ENCODE measurements around the gene FLVCR2.

The FLVCR2 gene

GRCh38 chr14:75553761-75554364 is 24.6 kb upstream of the FLVCR2 start:
- DNase-seq (ENCODE audit: low spot score) (no peak), ATAC-seq (ENCODE audit: low read depth) (no peak; the same call in 2 of the 3 replicates)
- TF ChIP-seq CTCF (IDR thresholded peaks at IDR 0.05; ENCODE audit: poor library complexity, severe bottlenecking): no peak
- Histone ChIP-seq H3K4me1 (ENCODE audit: insufficient read depth, poor library complexity, severe bottlenecking) (peaks cover 23% of the 10 kb centered on the region), H3K9me3 (ENCODE audit: severe bottlenecking) (no peaks in the 10 kb centered on the region), H3K27me3 (ENCODE audit: insufficient read depth, poor library complexity, severe bottlenecking) (no peaks in the 10 kb centered on the region), H3K36me3 (ENCODE audit: low read depth) (no peaks in the 10 kb centered on the region), H3K4me3 (ENCODE audit: severe bottlenecking) (no peak overlapping the region), H3K27ac (ENCODE audit: poor library complexity, severe bottlenecking) (peak overlapping the region; percentile 38)

- no peak for DNase-seq (ENCODE audit: low spot score)
Measured at GRCh38 chr14:75554482-75554881, 23.9 kb upstream of the FLVCR2 start.

GRCh38 chr14:75558440-75558839 is 20.0 kb upstream of the FLVCR2 start:
- Histone ChIP-seq H3K27me3 (ENCODE audit: insufficient read depth, poor library complexity, severe bottlenecking) (no peaks in the 10 kb centered on the region), H3K4me3 (ENCODE audit: severe bottlenecking) (no peak overlapping the region), H3K27ac (ENCODE audit: poor library complexity, severe bottlenecking) (peak overlapping the region; percentile 78), H3K9me3 (ENCODE audit: severe bottlenecking) (no peaks in the 10 kb centered on the region), H3K4me1 (ENCODE audit: insufficient read depth, poor library complexity, severe bottlenecking) (peaks cover 42% of the 10 kb centered on the region), H3K36me3 (ENCODE audit: low read depth) (no peaks in the 10 kb centered on the region)
- ATAC-seq (ENCODE audit: low read depth) (no peak), DNase-seq (ENCODE audit: low spot score) (no peak)
- no peak for TF ChIP-seq CTCF (IDR thresholded peaks at IDR 0.05; ENCODE audit: poor library complexity, severe bottlenecking)

More at GRCh38 chr14:75554482-75554881, 23.9 kb upstream of the FLVCR2 start:
- Histone ChIP-seq H3K27ac (ENCODE audit: poor library complexity, severe bottlenecking) (peak overlapping the region; percentile 38), H3K9me3 (ENCODE audit: severe bottlenecking) (no peaks in the 10 kb centered on the region), H3K4me3 (ENCODE audit: severe bottlenecking) (no peak overlapping the region), H3K4me1 (ENCODE audit: insufficient read depth, poor library complexity, severe bottlenecking) (peaks cover 28% of the 10 kb centered on the region), H3K27me3 (ENCODE audit: insufficient read depth, poor library complexity, severe bottlenecking) (no peaks in the 10 kb centered on the region), H3K36me3 (ENCODE audit: low read depth) (no peaks in the 10 kb centered on the region)
- no peak for TF ChIP-seq CTCF (IDR thresholded peaks at IDR 0.05; ENCODE audit: poor library complexity, severe bottlenecking)
- peak; percentile 94 for ATAC-seq (ENCODE audit: low read depth)

- peaks cover 38% of the 10 kb centered on the region for H3K4me1 ChIP-seq (ENCODE audit: insufficient read depth, poor library complexity, severe bottlenecking)
- no peak for ATAC-seq (ENCODE audit: low read depth)
Measured at GRCh38 chr14:75559045-75559444, 19.4 kb upstream of the FLVCR2 start.

More at GRCh38 chr14:75559045-75559444, 19.4 kb upstream of the FLVCR2 start:
- no peaks in the 10 kb centered on the region for H3K9me3 ChIP-seq (ENCODE audit: severe bottlenecking)
- no peak for TF ChIP-seq CTCF (IDR thresholded peaks at IDR 0.05; ENCODE audit: poor library complexity, severe bottlenecking)
- H3K36me3 ChIP-seq (ENCODE audit: low read depth): no peaks in the 10 kb centered on the region
- H3K27ac ChIP-seq (ENCODE audit: poor library complexity, severe bottlenecking): peak overlapping the region; percentile 78
- DNase-seq (ENCODE audit: low spot score): no peak
- H3K27me3 ChIP-seq (ENCODE audit: insufficient read depth, poor library complexity, severe bottlenecking): no peaks in the 10 kb centered on the region
- H3K4me3 ChIP-seq (ENCODE audit: severe bottlenecking): no peak overlapping the region

Measured in RWPE2 (cell line).